ENCODE results near the gene OR2AG1.

GRCh38 chr11:6833356-6833755 lies 50.5 kb downstream of the OR2AG1 start:
- TF ChIP-seq CTCF (conservative IDR thresholded peaks at IDR 0.05; ENCODE audit: low read depth, low read length) (no peak), EZH2 (IDR thresholded peaks at IDR 0.05; ENCODE audit: borderline replicate concordance, low read depth, low read length, poor library complexity, severe bottlenecking) (no peak)
